Activated CD8-positive, alpha-beta memory T cell treated with anti-CD3 and anti-CD28 coated beads for 36 hours (primary cell): ENCODE data around the gene DNAH3. TPM values are rescaled to one million over a fixed set of nuclear protein-coding genes. Genes with fewer than 3 reads are reported as not detected.

Source experiments
- CTCF ChIA-PET: fragments of 350-600 bp; sonication (Branson Sonifier 250); formaldehyde crosslinking; loops from one replicate; lab custom pipeline; 2021; ENCODE audit warnings: antibody characterized with exemption; lab: Charles Lee
- POLR2A ChIA-PET: fragments of 350-600 bp; sonication (Branson Sonifier 250); formaldehyde crosslinking; loops from one replicate; lab custom pipeline; 2021; ENCODE audit warnings: antibody characterized with exemption; lab: Charles Lee
- total RNA-seq, 2 experiments: library from RNA; stranded (reverse); gene quantifications; one replicate each; pipeline ENCODE4 v1.2.3, GENCODE V29; 2021

Gene DNAH3
- total RNA-seq, 2 experiments from 2014 or later, result 0.02 TPM

DNA sequence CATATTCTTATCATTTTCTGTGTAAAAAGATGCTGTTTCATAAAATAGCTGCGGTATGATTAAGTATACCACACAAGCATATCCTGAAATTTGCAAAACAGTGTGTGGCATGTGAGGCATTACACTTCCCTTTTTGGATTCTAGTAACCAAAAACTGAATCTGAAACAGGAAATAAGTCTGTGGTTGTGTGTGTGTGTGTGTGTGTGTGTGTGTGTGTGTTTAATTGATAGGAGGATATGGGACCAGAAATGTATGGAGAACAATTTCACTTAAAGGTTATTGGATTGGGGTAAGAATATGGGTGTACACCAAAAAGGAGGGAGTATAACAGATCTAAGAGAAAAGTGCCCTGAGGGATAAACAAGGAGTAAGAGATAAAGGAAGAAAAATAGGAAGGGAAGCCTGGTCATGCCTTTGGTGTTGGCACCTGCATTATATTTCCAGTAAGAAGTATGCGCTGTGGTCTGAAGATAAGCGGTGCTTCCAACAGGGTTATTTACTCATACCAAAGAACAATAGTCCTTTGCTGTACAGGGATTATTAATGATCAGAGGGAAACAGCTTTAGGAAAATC, 246.1 kb downstream of the DNAH3 start:
- POLR2A ChIA-PET, result no interaction called here
- CTCF ChIA-PET, result interaction anchor here (0.9 kb wide), 2 partner anchors 15 to 53 kb away, joined by 3 read pairs; no protein-coding TSS in a partner anchor

DNA sequence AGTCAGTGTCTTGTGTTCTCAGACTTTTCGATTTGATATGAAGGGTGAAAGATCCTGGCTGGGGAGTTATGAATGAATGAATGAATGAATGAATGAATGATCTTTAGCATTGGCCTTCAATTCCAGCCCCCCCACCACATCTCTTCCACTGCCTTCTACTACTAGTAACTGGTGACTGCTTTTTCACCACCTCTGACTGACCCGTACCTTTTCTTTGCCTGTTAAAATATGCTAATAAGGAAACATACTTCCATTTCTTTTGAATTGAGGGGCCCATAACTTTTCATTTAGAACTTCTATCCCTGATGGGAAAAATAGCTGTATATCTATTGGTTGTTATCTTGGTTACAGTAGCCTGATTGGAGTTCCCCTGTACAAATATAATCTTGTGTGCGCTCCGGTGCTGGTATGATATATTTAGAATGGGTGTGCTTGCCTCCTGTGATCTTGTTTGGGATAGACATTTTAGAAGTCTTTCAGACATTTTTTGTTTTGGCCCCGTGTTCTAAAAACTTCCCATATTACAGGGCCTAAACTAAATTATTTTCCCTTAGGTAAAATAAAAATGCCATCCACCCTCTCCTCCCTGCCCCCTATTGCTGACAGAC, 246.6 kb downstream of the DNAH3 start:
- ChIA-PET CTCF (interaction anchor here (0.6 to 0.9 kb wide), 3 partner anchors 13 to 53 kb away, joined by 3 read pairs; no protein-coding TSS in a partner anchor), POLR2A (no interaction called here)

DNA sequence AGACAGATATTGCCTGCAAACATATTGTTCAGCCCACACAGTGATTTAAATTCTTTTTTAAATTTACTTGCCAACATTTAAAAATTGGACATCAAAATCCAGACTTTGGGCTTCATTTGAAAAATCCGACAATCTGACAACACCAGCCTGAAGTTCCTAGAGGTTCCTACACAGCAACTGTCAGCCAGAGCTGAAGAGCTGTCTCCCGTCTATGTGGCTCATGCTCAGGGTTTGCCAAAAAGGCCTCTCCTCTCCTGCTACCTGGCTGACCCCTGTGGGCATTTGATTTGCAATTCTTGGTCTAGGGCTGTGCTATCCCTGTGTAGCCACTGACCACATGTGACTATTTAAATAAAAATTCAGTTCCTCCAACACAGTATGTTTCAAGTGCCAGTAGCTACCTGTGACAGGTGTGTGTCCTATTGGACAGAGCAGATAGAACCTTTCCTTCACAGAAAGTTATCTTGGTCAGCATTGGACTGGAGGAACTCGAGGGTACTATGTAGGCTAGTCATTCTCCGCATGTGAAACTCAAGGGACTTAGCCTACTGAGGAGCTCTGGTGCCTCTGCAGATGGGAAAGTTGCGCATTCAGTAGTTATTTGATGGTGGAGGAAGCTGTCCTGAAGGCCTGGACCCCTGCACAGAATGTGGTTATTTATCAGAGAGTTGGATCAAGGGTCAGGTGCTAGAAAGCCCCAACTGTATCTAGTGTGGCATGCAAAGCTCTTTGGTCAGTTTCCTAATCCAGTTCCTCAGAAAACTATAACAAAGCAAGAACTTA, 247.3 kb downstream of the DNAH3 start:
- ChIA-PET POLR2A (no interaction called here), CTCF (interaction anchor here (0.6 kb wide), 1 partner anchor 14 kb away, joined by 3 read pairs; no protein-coding TSS in a partner anchor)

DNA sequence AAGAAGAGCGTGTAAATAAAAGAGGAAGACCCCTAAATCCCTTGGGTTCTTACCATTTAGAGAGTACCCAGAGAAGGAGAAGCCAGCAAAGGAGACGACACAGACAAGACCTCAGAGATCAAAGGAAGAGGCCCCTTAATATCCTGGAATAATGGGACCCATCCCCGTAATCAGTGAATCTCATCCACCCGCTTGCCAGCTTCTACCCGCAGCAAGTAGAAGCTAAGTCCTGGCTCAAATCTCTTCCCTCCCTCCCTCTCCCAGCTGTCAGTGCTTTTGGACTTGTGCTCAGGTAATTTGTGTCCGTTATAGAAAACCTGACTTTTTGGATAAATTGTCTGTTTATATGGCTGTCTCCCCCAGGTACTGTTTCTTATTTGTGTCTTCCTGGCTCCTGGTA, 248.2 kb downstream of the DNAH3 start:
- CTCF ChIA-PET, result no interaction called here
- POLR2A ChIA-PET, result interaction anchor here (0.6 kb wide), 1 partner anchor 31 kb away, joined by 3 read pairs; no protein-coding TSS in a partner anchor

DNA sequence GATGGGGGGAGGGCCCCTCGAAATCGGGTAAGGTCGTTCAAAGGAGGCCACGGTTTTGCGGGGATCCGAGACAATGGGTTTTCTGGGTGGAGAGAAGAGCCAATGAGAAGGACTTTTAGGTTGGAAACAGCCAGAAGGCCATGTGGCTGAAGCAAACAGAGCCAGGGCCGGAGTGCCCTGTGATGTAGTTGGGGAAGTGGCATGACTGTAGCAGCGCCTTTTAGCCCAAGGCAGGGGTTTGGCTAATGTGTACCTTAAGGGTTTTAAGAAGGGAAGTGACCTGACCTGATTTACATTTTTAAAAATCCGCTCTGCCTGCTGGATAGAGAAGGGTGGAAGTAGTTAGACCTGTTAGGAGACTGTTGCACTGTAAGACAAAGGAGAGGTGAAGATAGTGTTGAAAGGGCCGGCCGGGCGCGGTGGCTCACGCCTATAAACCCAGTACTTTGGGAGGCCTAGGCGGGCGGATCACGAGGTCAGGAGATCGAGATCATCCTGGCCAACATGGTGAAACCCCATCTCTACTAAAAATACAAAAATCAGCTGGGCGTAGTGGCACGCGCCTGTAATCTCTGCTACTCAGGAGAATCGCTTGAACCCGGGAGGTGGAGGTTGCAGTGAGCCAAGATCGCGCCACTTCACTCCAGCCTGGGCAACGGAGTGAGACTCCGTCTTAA, 249.1 kb downstream of the DNAH3 start:
- POLR2A ChIA-PET, result no interaction called here
- CTCF ChIA-PET, result interaction anchor here (0.9 to 1.5 kb wide), 2 partner anchors 27 to 36 kb away, joined by 4 read pairs; no protein-coding TSS in a partner anchor

DNA sequence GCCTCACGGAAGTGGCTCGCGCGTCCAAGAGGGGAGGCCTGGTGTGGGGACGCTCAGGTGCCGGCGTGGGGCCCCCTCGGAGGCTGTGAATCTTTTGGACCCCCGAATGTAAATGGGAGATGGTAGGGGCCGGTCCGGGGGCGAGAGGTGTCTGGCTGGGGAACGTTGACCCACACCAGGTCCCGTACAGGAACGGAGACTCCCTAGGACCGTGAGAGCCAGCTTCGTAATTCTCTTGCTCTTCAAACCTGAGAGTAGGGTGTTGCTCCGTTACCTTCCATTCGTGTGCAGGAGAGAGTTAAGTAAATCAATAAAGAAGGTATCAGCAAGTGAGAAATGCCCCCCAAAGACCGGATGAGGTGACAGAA, 249.6 kb downstream of the DNAH3 start:
- CTCF ChIA-PET, result interaction anchor here (0.6 to 1.5 kb wide), 4 partner anchors 27 to 43 kb away, joined by 3 to 4 read pairs (median 4); no protein-coding TSS in a partner anchor
- POLR2A ChIA-PET, result interaction anchor here (0.5 to 1.8 kb wide), 5 partner anchors 10 to 59 kb away, joined by 3 to 16 read pairs (median 4); no protein-coding TSS in a partner anchor

DNA sequence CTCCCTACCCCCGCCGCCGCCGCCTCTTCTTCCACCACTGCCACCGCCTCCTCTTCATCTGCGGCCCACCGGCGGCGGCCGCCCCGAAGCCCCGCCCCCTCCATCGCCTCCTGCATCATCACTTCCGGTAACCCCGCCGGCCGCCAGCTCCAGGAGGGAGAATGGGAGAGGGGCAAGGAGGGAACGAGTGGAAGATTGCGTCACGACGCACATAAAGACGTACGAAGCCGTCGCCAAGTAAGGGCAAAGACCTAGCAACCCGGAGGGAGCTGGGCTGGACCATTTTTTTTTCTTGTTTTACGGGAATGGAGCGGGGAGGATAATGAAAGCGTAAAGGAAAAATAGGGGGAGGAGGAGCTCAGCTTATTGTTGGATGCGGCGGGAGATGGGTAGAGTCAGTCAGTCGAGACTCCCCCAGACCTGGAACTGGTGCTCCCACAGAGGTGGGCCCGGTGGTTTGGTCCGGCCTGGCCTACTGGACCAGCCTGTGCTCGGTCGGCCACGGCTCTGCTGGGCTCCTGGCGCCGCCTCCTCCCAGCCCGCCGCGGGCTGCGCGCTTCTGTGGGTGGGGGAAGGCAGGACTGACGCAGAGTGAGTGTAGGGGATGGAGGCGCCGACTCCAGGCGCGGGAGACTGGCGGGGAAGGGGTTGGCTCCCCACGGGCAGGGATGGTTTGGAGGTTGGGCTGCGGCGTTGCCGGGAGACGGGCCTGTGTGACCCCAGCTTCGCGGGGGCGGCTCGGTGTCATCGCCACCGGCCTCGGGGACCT, 250.2 kb downstream of the DNAH3 start, which contains the start of the genes DCUN1D3 and LYRM1:
Gene DCUN1D3, minus strand, starts transcription at position 60 of the 769 bp plus-strand sequence. CDS start 37,820 bp downstream, outside the sequence.
Gene LYRM1, plus strand, starts transcription at position 473 of the 769 bp plus-strand sequence. CDS start 14,785 bp downstream, outside the sequence.
- ChIA-PET POLR2A (interaction anchor here (0.5 to 1.8 kb wide), 10 partner anchors 10 to 94 kb away, joined by 3 to 16 read pairs (median 4); partner anchors contain the start of genes ERI2 and REXO5), CTCF (interaction anchor here (0.6 to 1.5 kb wide), 4 partner anchors 26 to 44 kb away, joined by 3 to 4 read pairs (median 4); no protein-coding TSS in a partner anchor)

DNA sequence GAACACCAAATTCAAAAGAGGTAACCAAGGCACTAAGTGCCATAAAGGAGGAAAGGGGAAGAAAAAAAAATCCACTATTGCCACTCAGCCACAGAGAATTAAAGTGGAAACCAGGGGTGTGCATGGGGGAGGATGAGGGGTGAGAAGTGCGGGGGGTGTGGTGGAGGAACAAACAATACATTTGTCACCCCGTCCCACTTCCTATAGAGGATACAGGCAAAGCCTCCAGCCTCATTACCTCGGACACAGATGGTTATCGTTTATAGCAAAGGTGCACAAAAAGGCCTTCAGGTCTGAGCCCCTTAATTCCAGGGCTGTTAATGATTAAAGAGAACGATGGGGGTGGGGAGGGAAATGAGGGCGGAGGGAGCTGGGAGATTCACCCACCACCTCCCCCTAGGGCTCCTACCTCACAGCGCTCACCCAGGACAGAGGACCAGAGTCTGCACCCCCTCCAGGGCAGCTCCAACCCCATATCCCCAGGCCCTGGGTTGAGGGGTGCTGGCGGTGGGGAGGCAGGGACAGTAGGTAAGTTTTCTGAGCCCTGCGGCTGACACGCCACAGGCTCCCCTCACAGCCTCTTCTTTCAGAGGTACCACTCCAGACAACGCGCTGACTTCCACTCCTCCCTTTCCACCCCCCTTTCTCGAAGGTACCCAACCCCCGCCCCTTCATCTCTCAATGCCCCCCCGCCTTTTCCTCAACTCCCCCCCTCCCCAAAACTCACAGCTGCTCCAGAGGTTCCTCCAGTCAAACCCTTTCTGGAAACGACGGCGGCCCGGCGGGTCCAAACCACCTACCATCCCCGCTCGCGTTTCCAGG, 251.0 kb downstream of the DNAH3 start:
- CTCF ChIA-PET, result interaction anchor here (0.7 to 1.5 kb wide), 3 partner anchors 28 to 34 kb away, joined by 3 to 4 read pairs (median 3); no protein-coding TSS in a partner anchor
- POLR2A ChIA-PET, result interaction anchor here (0.8 to 1.8 kb wide), 5 partner anchors 11 to 93 kb away, joined by 4 to 16 read pairs (median 13); partner anchors contain the start of genes ERI2 and REXO5

DNA sequence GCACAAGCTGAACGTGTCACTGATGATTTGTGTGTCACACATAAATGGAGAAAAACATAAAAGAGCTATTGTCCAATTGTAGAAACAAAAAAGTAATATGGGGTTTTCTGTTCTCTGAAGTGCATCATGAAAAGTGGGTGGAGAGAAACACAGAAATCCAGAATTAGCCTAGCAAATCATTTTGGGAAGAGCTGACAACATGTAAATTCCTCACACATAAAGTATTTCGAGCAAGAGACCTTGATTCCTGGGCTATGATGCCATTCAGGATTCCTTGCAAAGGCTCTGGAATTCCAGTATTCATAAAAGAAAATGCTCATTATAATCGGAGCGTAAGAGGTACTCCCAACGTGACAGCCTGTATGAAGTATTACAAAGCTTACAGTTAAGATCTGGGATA, 251.6 kb downstream of the DNAH3 start:
- CTCF ChIA-PET, result interaction anchor here (0.7 kb wide), 1 partner anchor 33 kb away, joined by 3 read pairs; no protein-coding TSS in a partner anchor
- POLR2A ChIA-PET, result interaction anchor here (0.6 to 1.8 kb wide), 2 partner anchors 12 to 318 kb away, joined by 6 to 13 read pairs; no protein-coding TSS in a partner anchor

DNA sequence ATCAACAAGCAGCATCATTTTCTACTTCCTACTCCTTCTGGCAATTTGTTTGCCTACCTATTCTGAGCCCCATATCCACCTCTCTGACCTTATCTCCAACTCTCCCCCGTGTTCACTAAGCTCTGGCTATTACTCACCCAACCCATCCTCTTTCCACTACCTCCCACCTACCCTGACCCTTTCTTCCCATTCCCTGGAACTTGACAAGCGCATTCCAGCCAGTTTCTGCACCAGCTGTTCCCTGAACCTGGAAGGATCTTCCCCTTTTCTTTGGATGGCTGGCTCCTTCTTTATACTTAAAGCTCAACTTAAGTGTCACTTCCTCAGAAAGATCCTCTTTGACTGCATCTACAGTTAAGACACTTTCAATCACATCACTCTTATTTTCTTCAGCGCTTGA, 252.7 kb downstream of the DNAH3 start:
- ChIA-PET POLR2A (interaction anchor here (0.5 kb wide), 1 partner anchor 261 kb away, joined by 4 read pairs; no protein-coding TSS in a partner anchor), CTCF (no interaction called here)

DNA sequence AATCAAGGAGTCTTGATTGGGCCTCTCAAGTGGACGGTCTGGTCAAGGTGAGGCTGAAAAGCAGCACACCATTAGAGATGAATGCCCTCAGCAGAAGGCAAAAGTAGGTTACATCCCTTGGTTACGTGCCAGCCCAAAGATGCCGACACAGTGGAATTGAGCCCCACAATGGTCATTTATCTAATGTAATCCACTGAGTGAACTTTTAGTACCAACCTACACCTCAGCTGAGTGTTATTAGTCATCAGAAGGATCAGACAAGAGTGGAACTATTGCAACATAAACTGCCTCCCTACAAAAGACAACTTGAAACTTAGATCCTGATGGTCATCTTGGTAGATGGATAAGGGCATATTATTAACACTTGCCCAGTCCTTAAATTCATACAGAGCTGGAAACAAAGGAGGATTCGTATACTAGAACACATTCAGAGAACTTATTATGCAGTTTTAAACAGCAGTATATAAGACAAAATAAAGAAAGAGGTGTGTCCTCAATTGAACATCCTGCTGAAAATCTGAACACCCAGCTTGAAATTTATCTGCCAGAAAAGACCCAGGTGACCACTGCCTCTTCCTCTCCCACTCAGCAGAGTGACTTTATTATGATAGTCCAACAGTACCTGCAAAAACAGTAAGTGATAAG, 253.3 kb downstream of the DNAH3 start:
- ChIA-PET POLR2A (interaction anchor here (0.5 kb wide), 1 partner anchor 262 kb away, joined by 4 read pairs; no protein-coding TSS in a partner anchor), CTCF (no interaction called here)

DNA sequence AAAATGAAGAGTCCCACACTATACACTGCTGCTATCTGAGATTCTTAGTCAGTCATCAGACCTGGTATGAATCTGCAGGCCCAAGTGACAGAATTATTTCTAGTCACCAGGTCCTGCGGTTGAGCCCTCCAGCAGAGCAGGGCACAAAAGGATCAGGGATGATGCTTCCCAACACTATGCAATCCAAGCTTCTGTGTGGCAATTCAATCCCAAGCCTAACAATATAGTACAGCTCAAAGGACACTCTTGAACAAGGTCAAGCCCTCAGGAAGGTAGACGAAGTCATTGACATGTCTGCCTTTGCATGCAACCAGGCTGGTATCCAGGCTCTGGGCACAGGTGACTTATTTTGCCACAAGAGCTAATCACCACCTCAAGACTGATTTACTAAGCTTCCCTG, 256.3 kb downstream of the DNAH3 start:
- CTCF ChIA-PET, result no interaction called here
- POLR2A ChIA-PET, result no interaction called here

DNA sequence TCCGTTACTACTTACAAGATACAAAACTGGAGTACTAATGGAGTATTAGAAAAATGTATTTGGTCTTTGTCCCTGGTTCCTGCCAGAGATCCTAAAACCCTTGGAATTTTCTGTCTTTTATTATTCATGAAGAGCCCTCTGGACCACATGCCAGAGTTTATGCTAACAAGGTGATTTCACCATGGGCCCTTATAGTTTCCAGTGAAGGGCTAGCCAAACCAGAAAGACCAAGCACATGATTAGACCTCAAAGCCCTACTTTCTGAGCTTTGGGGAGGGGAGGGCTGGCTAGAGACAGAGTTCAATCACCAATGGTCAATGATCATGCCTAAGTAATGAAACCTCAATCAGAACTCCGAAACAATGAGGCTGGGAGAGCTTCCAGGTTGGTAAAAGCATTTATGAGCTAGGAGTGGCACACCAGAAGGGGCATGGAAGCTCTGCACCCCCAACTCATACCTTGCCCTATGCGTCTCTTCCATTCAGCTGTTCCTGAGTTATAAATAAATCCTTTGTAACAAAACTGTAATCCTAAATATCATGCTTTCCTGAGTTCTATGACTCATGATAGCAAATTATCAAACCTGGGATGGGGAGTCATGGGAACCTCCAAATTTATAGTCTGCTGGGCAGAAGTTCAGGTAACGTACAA, 260.9 kb downstream of the DNAH3 start:
- POLR2A ChIA-PET, result no interaction called here
- CTCF ChIA-PET, result interaction anchor here (0.7 kb wide), 1 partner anchor 33 kb away, joined by 5 read pairs; no protein-coding TSS in a partner anchor

DNA sequence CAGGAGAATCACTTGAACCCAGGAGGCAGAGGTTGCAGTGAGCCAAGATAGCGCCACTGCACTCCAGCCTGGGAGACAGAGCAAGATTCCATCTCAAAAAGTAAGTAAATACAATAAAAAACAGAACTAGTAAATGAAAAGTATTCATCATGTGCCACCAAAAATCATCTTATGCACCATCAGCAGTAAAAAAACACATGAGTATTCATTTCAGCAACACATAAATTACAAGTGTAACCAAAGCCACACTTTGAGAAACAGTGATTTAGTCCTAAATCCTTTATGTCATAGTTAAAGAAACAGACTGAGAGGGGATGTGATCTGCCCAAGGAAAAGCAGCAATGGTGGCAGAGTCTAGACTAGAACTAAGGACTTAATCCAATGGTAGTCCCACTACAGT, 263.4 kb downstream of the DNAH3 start:
- CTCF ChIA-PET, result interaction anchor here (1.2 kb wide), 1 partner anchor 37 kb away, joined by 3 read pairs; no protein-coding TSS in a partner anchor
- POLR2A ChIA-PET, result no interaction called here

DNA sequence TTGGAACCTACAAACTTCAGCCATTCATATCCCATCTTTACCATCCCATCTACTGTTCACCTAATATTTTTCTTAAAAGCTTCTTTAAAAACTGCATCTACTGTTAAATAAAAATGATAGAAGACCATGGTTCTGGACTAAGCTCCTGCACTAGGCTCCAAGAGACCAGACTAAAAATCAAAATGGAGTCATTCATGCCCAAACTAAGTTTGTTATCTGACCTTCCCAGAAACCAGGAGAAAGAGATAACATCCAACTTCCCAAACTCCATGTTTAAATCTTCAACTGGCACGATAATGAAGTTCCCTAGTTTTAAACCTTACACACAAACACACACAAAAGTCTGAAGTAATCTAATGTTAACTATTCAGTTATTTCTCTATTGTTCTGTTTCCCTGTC, 264.3 kb downstream of the DNAH3 start:
- ChIA-PET POLR2A (no interaction called here), CTCF (no interaction called here)

DNA sequence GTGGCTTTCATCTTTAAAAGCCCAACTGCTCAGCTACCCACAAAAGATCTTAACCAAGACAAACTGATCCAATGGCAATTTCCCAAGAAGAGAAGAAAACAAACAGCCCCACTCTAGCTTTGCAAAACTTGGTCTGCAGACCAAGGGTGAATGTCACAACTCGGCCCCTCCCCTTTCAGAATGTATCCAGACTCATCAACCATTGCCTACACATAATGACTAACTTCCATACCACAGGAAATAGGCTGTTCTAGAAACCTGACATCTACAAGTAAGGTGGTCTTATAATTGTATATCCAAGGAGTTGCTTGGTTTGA, 266.4 kb downstream of the DNAH3 start:
- ChIA-PET POLR2A (interaction anchor here (0.5 kb wide), 1 partner anchor 54 kb away, joined by 6 read pairs; no protein-coding TSS in a partner anchor), CTCF (no interaction called here)
